NCI-H128 (cell line): ENCODE results near the gene CEP152.

ENCODE experiments used
- DNase-seq: peaks from one replicate; lab custom pipeline; 2025; ENCODE audit not compliant: unreplicated experiment; lab: John Stamatoyannopoulos, UW

The CEP152 gene

DNA sequence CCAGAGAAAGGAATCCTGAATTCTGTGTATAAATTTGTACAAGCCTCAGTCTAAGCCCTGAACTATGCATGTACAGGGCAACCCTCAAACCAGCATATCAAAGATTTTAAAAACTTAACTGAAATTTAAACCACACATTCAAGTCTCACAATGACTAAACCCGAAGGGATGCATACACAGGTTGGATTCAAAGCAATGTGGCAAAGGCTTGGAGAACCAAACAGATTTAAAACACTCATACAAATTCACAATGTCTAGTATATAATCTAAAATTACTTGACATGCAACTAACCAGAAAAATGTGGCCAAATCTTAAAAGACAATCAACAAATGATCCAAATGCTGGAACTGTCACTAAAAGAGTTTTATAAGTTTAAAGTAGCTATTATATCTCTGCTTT is 36.4 kb downstream of the CEP152 start:
- DNase-seq: no peak

DNA sequence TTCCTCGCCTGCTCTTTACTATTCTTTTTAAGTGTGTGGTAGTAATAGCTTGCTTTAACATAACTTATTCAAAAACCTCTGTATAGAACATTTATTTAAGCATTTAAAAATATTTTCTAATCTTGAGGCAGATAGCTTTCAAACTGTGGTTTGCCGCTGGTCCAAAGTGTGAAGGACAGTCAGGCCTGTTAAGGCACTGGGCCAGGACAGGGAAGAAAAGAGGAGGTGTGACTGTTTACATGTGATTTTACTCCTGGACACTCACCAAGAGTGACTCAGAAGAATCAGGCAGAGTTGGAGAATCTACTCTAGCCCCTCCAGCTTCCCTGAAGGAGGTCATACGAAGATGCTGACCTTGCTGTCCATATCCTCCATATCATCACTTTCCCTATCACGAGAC is 44.7 kb downstream of the CEP152 start:
- no peak for DNase-seq

DNA sequence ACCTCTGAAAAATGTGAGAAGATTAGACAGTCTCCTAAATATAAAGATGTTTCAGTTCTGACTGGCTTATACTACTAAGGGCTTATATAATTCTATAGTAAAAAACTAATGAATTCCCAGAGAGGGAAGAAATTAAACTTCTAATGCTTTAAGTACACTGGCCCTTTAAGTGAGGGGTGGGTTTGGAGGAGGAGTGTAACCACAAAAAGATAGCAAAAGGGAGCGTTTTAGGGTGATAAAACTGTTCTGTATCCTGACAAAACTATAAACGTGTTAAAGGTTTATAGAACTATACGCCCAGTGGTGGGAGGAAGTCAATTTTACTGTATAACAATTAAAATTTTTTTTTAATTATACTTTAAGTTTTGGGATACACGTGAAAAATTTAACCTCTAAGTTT is 45.8 kb downstream of the CEP152 start:
- DNase-seq: no peak

DNA sequence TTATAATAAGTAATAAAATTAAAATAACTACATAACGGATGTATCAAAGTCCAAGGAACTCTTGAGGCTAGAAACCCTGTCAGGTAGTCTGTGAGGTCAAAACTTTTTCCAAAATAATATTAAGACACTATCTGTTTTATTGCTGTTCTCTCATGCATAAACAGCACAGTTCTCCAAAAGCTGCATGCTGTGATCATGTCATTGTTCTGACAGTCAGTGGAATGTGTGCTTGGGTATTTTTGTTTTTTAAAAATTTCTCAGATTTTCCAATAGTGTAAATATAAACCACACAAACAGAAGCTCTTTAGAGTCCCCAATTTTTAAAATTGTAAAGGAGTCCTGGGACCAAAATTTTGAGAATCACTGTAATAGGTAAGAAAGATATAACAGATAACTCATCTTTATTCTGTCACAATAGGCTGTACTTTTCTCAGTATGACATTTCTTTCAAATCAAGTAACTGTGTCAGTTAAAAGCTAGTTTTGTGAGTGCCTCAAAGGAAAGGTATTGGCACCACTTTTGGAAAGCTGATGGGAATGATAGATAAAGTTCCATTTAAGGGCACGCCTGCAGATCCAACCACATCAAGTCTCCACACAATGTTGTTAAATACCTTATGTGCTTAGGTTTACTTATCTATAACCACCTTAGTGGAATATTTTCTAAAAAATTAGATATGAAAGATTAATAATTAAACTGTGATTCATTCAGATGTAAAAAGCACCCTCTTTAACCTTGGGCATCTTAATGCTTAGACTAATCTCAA is 49.3 kb downstream of the CEP152 start:
- DNase-seq: no peak

DNA sequence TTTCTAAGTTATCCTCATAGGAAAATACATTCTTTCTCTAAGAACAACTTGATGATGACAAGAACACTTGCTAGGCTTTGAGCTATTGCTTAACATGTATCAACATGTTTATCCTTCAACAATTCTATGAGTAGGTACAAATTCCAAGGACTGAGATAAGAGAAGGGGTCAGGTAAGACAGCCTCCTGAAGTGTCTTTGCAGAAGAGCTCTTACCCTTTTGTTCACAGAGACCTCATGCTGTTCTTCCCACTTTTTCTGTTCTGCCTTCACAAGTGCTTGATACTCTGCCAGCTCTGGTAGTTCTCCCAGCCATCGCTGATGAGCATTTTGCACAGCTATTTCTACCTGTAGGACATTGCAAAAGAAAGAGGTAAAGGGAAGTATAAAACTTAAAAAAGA is 50.9 kb downstream of the CEP152 start:
- peak; percentile 7 for DNase-seq

DNA sequence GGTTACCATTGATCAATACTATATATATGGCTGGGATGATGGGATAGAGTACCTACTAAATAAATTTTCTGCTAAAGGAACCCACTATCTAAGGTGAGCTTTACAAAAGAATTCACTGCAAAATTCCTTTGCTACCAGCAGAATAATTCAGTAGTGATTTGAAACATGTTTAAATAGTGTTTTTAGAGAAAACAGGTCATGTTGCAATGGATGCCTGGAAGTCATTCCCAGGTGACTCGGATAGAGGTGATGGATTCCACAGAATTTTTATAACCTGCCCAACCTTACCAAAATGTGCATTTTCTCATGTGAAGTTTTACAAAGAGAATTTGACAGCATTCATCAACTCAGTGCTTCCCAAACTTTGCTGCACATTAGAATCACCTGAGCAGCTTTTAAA is 53.2 kb downstream of the CEP152 start:
- DNase-seq: no peak

DNA sequence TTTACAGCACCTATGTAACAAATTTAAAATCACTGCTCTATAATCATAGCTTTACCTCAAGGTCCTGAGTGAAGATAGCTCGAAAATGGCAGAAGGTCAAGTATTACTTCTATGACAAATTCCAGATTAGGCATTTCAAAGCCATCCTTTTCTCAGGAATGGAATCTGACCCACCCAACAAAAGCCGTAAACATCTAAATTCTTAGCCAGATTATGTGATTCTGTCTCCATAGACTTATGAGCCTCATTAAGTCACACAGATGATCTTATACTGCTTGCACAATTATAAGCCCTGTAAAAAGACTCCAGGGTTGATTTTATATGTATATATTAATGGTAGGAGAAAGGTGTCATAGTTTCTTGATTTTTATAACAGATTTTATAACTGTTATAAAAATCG is 56.9 kb downstream of the CEP152 start:
- DNase-seq: no peak

DNA sequence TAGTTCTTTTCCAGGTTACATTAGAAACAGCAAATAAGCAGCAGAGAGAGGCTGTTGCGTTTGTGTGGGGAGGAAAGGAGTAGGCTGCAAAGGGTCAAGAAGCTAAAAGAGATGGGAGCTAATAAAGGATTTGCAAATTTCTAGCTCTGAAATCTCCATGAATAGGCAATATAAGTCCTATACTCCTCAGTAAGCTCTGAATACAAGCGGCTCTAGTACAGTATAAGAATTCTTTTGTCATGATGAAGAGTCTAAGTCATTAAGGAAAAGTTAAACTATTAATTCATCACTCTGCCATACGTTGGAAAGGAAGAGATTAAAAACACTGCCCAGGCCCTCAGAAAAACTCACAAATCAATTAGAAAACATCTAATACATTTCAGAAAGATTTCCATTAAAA is 59.3 kb downstream of the CEP152 start:
- no peak for DNase-seq

DNA sequence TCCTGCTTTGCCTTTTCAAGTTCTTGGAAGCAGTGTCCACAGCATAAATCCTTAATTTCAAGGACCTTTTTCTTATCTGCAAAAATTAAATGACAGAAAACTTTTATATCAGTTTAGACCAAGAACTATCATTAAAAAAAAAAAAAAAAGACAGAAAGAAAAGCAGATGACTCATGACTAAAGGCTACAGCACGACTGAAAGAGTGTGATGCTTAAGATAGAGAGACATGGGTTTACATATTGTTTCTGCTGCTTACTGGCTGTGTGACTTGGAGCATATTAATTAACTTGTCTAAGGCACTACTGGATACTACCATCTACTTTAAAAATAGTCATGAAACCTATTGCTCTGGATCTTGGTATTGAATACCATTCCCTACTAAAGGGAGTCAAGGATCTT is 62.3 kb downstream of the CEP152 start:
- no peak for DNase-seq

DNA sequence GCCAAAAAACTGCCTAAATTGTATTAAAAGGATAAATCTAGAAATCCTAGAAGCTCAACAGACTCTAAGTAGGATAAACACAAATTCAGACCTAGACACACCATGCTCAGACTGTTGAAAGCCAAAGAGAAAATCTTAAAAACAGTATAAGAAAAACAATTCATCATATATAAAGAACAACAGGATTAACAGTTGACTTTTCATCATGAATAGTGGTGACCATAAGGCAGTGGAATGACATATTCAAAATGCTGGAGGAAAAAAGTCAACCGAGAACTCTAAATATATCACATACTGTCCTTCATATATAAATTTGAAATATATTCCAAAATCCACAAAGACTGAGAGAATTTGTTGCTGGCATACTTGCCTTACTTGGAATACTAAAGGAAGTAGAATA is 77.3 kb downstream of the CEP152 start:
- no peak for DNase-seq

DNA sequence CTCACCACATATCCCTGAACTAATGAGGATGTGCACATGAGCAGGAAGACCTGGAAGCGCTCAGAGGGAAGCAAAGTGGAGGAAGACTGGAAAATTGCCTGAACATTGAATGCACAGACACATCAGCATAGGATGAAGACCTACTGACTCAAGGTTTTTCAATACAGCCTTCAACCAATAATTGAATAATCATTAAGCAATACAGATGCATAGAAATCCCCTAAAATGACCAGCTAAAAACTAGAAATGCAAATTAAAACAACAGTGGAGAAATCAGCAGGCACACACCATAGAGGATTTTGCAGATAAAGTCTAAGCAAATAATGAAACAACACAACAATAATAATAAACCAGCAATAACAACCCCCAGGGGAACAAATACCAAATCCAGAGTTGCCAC is 80.4 kb downstream of the CEP152 start:
- no peak for DNase-seq

DNA sequence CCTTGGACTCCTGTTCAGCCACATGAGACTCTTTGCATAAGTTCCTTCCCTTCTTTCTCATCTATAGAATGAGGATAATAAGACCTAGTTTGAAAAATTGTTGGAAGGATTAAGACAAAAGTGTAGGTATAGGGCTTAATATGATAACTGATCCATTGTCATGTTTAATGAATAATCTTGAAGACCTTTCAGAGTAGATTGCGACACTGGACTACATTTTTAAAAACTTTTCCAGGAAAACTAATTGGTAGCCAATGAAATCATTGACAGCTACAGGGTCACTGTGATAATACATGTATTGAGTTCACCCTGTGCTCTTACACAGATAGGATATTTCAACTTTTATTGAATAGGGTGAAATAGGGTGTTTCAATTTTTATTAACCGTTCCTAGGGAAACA is 86.9 kb downstream of the CEP152 start:
- DNase-seq: no peak

DNA sequence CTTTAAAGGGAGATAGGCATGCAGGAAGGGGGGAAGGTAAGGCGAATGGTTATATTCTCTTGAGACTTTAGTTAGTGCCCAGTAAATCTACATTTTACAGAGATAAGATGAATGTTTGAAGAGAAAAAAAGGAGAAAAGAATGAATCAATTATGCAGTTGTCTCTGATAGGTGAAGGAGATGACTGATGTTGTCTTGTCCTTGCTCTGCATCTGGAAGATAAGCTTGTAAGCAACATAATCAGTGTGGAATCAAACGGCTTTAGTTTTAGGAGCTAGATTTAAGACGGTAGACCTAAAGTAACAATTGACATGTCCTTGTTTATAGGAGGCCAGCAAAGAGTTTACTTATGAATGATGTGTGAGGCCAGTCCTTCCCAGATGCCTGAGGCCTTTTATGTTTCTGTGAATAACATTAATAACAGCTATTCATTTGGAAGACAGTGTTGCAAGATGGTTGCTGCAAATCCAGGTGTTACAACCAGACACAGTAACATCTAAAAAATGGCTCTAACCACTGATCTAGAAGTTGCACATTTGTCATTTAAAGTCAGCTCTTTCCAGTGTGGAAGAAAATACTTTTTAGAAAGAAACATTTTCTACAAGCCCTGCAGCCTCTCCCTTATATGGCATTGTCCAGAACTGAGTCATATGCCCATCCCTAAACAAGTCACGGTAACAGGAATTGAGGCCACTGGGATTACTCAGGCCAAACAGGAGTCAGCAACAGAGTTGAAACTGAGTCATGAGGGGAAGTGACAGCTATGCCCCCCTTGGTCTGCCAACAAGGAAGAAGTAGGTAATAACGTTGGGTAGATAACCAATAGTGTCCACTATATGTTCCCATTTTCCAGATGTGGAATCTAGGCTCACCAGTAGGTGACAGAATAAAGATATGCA is 87.9 kb downstream of the CEP152 start:
- DNase-seq: no peak

DNA sequence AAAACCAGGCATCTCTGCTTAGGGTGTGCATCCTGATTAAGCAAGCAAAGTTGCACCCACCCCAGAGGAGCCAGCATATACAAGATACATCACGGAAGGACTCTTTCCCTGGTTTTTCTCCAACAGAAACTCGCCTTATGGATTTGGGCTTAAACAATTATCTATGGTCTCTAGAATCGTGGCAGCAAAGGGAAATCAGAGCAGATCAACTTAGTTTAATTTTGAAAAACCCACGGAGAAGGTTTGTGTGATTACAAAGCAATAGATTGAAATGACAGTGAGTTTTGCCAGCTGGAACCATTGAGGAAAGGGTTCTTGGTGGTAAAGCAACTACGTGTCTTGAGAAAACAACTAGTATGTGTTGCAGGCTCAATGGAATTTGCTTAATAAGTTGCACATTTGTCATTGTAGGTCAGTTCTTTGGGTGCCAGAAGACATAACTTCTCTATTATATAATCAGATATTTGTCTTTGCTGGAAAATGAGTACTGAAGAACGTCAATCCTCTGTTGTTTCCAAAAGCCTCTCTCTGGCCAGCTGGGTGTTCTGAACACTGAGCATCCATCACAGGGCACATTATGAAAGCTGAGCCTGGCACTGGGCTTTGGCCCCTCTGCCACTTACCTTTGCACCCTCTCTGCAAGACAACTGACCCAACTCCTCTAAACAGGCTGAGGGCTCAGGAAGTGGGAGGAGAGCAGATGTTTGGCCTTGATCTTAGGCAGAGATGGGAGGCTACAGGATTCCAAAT is 89.6 kb downstream of the CEP152 start:
- DNase-seq: no peak

DNA sequence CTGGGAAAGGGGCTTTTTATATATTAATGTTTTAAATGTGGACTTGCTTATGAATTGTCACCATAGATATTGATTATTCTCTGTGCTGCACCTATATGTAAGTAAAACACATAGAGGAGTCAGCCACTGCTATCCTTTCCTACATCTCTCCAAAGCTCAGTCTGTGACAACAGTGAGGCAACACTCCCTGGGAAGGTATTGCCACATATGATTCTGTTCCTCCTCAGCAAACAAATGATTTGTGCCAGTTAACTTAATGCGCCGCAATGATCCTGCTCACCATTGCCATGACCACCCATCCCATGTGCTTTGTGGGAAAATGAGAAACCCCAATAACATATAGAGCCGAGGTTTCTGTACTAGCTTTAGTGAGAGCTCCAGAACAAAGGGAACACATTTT is 90.2 kb downstream of the CEP152 start:
- DNase-seq: no peak

DNA sequence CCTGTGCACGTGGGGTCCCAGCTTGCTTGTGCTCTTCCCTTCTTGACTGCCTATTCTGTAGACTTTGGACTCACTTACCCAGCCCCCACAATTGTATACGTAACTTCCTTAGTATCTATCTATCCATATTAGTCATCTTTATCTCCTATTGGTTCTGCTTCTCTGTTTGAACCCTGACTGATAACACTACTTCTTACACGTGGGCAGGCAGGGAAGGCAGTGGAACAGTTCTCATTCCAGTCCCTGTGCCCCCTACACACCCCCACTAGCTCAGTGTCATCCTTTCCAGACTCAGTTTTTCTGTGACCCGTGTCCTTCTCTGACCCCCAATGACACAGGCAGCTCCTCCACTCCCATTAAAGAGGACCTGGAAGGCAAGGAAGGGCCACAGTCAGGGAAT is 91.2 kb downstream of the CEP152 start:
- no peak for DNase-seq

DNA sequence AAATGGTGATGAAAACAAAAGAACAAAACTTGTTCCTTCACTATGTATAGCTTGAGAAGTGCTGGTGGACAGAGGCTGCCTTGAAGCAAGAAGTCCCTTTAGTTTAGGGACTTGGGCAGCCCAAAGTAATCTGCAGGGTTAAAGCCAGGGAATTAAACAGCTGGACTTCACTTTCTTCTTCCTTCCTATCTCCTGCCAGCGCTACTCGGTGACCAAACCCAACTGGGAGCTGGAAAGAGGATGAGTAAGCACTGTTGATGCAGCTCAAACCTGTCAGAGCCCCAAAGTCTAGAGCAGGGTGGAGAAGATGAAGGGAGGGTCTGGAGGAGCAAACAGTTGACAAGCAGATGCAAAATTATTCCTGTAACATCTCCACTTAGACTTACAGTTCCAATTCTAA is 92.2 kb downstream of the CEP152 start:
- DNase-seq: no peak

DNA sequence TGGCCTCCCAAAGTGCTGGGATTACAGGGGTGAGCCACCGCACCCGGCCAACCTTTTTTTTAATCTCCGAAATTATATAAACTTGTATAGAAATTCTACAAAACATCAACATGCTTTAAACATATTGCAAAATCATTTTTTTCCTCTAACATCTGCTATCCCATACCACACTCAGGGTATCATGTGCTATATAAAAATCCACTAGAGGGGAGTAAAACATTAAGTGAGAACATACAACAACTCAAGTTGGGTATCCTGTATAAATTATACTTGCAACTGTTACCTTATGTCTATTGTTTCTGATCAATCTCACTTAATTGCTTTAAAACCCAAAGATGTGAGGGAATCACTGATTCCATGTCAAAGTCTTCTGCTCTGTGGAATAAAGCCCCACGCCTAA is 93.4 kb downstream of the CEP152 start:
- no peak for DNase-seq

DNA sequence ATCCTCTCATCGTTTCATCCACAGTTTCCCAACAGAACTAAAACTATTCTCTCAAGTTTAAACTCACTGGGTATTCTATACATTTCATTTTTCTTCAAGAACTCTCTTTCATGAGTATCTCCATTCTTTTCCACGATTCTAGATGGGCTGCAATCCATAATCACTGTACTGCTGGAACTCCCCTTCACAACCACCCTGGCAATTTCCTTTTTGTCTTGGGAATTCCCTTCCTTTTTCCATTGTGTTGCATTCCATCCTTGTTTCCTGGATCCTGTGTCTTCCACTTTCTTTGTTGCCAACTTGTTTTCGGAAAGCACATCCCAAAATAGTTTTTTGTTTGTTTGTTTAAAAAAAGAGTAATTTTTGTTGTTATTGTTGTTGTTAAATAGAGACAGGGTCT is 98.3 kb downstream of the CEP152 start:
- no peak for DNase-seq

DNA sequence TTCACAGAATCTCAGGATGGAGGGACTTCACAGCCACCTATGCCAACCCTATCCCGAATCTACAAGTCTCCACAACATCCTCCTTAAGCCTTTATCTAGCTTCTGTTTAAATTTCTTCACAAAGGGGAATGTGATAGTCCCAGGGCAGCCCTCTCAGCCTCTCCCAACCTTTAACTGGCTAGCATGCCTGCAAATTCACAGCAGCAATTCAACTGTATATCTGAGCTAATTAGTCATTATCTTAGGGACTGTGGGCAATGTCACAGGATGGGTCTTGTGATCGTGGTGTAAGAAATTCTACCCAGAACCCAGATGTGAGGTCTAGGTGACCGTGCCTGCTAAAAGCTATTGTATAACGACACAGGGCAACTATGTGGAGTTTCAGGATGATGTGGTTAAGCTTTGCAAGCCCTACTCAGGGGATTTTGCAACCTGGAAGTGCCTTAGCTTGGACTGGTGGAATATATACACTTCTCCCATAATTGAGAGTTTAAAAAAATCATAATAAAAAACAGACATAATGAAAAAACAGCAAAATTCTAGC is 99.8 kb downstream of the CEP152 start:
- no peak for DNase-seq

DNA sequence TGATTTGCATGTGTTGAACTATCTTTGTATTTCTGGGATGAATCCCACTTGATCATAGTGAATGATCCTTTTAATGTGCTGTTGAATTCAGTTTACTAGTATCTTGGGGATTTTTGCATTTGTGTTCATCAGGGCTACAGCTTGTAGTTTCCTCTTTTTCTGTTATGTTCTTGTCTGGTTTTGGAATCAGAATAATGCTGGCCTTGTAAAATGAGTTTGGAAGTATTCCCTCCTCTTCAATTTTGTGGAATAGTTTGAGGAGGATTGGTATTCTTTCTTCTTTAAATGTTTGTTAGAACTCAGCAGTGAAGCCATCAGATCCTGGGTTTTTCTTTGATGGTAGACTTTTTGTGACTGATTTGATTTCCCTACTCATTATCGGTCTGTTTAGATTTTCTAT is 102.2 kb downstream of the CEP152 start:
- no peak for DNase-seq

DNA sequence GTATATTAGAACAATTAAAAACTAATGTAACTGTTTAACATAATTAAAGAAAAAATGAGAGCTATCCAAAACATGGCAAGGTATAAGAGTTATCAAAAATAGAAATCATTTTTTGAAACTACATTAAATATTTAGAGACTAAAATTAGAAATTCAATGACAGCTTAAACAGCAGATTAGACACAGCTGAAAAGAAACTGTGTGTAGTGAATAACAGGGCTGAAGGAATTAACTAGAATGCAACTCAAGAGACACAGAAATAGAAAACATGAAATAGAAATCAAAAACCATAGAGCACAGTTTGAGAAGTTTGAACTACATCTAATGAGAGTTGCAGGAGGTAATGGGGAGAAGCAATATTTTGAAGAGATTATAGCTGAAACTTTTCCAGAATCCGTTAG is 105.5 kb downstream of the CEP152 start:
- DNase-seq: no peak
